HCT116 (cell line): ENCODE data around the gene VPS26A.

Source experiments
- CEBPB ChIP-seq: IDR thresholded peaks from 2 replicates; pipeline ENCODE4 v1.6.1; 2012; ENCODE audit warnings: low read depth
- EZH2 ChIP-seq: fragments of 200-600 bp; sonication (generic); IDR thresholded peaks from 2 replicates; pipeline ENCODE4 v1.6.1; 2017; ENCODE audit warnings: antibody characterized with exemption, mixed run types
- TF ChIP-seq, protein P1 (sequence below), 3 experiments: fragments of 200-600 bp in 1 of 3; sonication (generic) in 1 of 3; IDR thresholded peaks in 2 of 3; conservative IDR thresholded peaks in 1 of 3; 2 replicates each; pipeline ENCODE4 v1.5.1; 2012 to 2017; ENCODE audit warnings: low read depth in 2 of 3, low read length in 2 of 3, antibody characterized with exemption in 1 of 3, borderline replicate concordance in 1 of 3, control low read depth in 1 of 3, mild to moderate bottlenecking in 1 of 3, mixed read lengths in 1 of 3, mixed run types in 1 of 3, moderate library complexity in 1 of 3; ENCODE audit not compliant: insufficient read depth in 1 of 3

DNA sequence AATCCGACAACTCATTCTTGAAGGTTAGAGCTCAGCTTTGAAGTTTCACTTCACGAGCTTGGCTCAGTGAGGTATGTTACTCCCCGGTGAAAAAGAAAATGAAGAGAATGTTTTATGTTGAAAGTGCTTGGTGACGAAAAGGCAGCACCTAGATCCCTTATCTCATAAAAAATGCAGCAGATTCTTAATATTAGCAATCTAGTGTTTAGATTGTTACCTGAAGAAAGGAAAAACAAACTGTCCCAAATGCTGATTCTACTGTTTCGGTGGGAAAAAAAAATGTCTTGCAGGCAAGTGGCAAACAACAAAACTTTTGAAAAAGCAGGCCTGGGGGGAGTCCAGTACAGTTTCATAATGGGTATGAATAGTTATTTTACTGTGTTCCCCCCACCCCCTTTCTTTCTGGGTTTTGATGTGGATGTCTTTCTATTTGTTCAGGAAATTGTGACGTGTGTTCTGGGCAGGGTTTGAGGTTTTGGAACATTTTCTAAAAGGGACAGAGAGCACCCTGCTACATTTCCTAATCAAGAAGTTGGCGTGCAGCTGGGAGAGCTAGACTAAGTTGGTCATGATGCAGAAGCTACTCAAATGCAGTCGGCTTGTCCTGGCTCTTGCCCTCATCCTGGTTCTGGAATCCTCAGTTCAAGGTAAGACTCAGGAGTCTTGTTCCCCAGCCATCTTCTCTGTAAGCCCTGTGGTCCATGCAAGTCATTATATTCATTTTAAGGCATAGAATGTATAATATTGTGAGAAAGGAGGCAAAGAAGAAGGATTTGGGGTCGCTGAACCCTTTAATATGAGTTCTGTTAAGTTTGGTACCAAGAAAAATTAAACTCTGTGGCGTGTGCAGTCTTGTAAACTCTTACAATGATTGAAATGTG, 36.1 kb upstream of the VPS26A start, which contains the start of gene SRGN:
- TF ChIP-seq EZH2: no peak
- TF ChIP-seq CEBPB: no peak
- TF ChIP-seq, protein P1, sequence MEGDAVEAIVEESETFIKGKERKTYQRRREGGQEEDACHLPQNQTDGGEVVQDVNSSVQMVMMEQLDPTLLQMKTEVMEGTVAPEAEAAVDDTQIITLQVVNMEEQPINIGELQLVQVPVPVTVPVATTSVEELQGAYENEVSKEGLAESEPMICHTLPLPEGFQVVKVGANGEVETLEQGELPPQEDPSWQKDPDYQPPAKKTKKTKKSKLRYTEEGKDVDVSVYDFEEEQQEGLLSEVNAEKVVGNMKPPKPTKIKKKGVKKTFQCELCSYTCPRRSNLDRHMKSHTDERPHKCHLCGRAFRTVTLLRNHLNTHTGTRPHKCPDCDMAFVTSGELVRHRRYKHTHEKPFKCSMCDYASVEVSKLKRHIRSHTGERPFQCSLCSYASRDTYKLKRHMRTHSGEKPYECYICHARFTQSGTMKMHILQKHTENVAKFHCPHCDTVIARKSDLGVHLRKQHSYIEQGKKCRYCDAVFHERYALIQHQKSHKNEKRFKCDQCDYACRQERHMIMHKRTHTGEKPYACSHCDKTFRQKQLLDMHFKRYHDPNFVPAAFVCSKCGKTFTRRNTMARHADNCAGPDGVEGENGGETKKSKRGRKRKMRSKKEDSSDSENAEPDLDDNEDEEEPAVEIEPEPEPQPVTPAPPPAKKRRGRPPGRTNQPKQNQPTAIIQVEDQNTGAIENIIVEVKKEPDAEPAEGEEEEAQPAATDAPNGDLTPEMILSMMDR (IDR thresholded peaks at IDR 0.05 in 2 of 3, conservative IDR thresholded peaks at IDR 0.05 in 1 of 3; ENCODE audit: borderline replicate concordance in 1 of 3, insufficient read depth in 1 of 3, low read depth in 2 of 3, low read length in 2 of 3): no peak
